IPS-20b (cell line): ENCODE results near the gene NAA10.

Experiments
- H3K27ac ChIP-seq: one replicate; pipeline ENCODE4 v1.5.1; 2013; ENCODE audit warnings: low read length
- H3K27me3 ChIP-seq: 2 replicates; pipeline ENCODE4 v1.6.1; 2013; ENCODE audit warnings: mild to moderate bottlenecking, low read length, inconsistent platforms; ENCODE audit not compliant: insufficient read depth
- H3K36me3 ChIP-seq: 2 replicates; pipeline ENCODE4 v1.6.1; 2013; ENCODE audit warnings: low read depth, mild to moderate bottlenecking, inconsistent platforms, low read length, moderate library complexity; ENCODE audit not compliant: insufficient read depth
- H3K4me1 ChIP-seq: 2 replicates; pipeline ENCODE4 v1.6.1; 2013; ENCODE audit warnings: mild to moderate bottlenecking, control low read depth, inconsistent platforms, low read length, moderate library complexity; ENCODE audit not compliant: insufficient read depth
- H3K4me3 ChIP-seq: 2 replicates; pipeline ENCODE4 v1.5.1; 2013; ENCODE audit warnings: mild to moderate bottlenecking, low read length, inconsistent platforms
- H3K9ac ChIP-seq: 2 replicates; pipeline ENCODE4 v1.6.1; 2013; ENCODE audit warnings: low read depth, mild to moderate bottlenecking, inconsistent platforms, low read length, moderate library complexity
- H3K9me3 ChIP-seq: 2 replicates; pipeline ENCODE4 v1.6.1; 2013; ENCODE audit warnings: mild to moderate bottlenecking, low read depth, low read length, inconsistent platforms; ENCODE audit not compliant: insufficient read depth

Gene NAA10

GRCh38 chrX:153924149-153924861, 10.5 kb downstream of the NAA10 start:
- Histone ChIP-seq H3K27me3 (no peaks in the 10 kb centered on the region; the same call in 1 of the 2 replicates), H3K4me1 (peaks cover 2% of the 10 kb centered on the region; the same call in 1 of the 2 replicates), H3K27ac (no peak overlapping the region)

DNA sequence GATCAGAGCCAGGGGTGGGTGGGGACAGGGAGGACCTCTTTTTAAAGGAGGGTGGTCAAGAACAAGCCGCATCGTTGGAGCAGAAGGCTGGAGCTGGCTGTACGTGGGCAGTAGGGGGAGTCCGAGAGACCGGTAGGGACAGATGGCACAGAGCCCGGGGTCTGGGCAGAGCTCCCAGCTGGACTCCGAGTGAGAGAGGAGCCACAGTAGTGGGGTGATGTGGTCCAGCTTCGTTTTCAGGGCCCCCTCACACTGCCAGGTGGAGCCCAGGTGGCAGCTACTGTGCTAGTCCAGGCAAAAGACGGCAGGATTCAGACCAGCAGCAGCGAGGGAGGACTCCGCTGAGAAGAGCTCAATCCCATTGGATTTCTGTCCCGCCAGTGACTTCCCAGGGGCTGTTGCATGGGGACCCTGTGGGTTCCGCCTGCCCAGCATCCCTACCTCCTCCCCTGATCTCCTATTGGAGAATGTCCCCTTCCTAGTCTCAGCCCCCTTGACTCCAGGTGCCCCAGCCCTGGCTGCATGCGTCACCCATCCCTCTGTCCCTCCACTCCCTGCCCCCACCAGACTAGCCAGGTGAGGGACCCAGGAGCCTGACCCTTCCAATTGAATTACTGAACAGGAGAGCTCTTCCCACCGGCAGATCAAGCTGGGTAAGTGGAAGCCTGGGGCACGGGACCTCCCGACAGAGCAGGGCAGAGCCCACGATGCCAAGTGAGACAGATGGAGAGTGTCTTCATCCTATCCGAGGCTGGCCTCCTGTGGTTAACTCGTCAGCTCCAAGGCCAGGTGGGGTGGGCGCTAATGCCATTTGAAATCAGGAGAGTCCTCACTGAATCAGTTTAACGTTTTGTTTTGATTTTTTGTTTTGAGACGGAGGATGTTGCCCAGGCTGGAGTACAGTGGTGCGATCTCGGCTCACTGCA, 11.6 kb downstream of the NAA10 start:
- Histone ChIP-seq H3K9me3 (no peaks in the 10 kb centered on the region), H3K4me1 (peaks cover 2% of the 10 kb centered on the region; the same call in 1 of the 2 replicates), H3K4me3 (no peak overlapping the region), H3K27me3 (no peaks in the 10 kb centered on the region; the same call in 1 of the 2 replicates), H3K27ac (no peak overlapping the region), H3K9ac (no peak overlapping the region), H3K36me3 (0 out of 2 replicates have a peak, but pooled peaks cover 5% of the 10 kb centered on the region)

More at GRCh38 chrX:153924149-153924861, 10.5 kb downstream of the NAA10 start:
- H3K4me3 ChIP-seq: no peak overlapping the region
- no peak overlapping the region for H3K9ac ChIP-seq
- no peaks in the 10 kb centered on the region for H3K9me3 ChIP-seq
- peaks cover 3% of the 10 kb centered on the region; the same call in 1 of the 2 replicates for H3K36me3 ChIP-seq

- H3K27ac ChIP-seq: no peak overlapping the region
- H3K36me3 ChIP-seq: 0 out of 2 replicates have a peak, but pooled peaks cover 5% of the 10 kb centered on the region
- no peak overlapping the region for H3K4me3 ChIP-seq
- no peaks in the 10 kb centered on the region for H3K9me3 ChIP-seq
- H3K9ac ChIP-seq: no peak overlapping the region
- no peaks in the 10 kb centered on the region; the same call in 1 of the 2 replicates for H3K27me3 ChIP-seq
- H3K4me1 ChIP-seq: peaks cover 2% of the 10 kb centered on the region; the same call in 1 of the 2 replicates
These were observed 13.1 kb downstream of the NAA10 start for GRCh38 chrX:153921511-153922446.

DNA sequence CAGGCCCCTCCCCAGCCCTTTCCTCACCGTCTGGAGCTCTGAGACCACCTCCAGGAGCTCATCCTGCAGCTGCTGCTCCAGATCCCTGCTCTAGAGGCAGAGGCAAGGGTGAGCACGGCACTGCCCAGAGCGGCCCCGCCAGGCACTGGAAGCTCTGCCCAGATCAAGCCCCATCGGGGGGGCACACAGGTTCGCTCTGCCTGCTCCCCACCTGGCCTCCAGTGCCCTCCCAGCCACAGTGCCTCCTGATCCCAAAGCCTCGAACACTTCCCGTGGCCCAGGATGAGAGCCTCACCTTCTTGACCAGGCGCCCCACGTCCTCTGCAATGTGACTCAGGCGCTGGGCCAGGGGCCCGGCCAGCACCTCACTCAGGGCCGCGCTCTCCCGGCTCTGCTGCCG, 13.8 kb downstream of the NAA10 start:
- H3K9ac ChIP-seq: no peak overlapping the region
- H3K4me1 ChIP-seq: 0 out of 2 replicates have a peak, but pooled peaks cover 2% of the 10 kb centered on the region
- H3K9me3 ChIP-seq: no peaks in the 10 kb centered on the region
- H3K27ac ChIP-seq: no peak overlapping the region
- H3K4me3 ChIP-seq: no peak overlapping the region
- H3K27me3 ChIP-seq: no peaks in the 10 kb centered on the region; the same call in 1 of the 2 replicates
- 0 out of 2 replicates have a peak, but pooled peaks cover 5% of the 10 kb centered on the region for H3K36me3 ChIP-seq

DNA sequence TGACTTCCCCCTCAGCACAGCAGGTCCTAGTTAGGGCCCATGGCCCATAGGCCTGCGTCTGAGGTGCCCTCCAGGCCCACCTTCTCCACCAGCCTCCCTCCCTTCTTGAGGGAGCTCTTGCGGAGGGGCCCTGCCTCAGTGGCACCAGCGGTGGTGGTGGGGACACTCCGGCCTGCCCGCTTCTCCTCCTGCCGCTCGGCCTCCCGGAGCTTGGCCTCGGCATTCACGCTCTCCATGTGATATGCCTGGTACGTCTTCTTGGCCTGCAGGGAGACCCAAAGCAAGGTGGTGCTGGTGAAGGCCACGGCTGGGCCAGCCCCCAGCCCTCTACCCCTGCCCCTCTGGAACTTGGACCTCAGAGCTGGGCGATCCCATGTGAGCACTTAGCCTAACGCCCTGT, 14.3 kb downstream of the NAA10 start:
- H3K27ac ChIP-seq: no peak overlapping the region
- H3K9me3 ChIP-seq: no peaks in the 10 kb centered on the region
- H3K36me3 ChIP-seq: 0 out of 2 replicates have a peak, but pooled peaks cover 5% of the 10 kb centered on the region
- H3K9ac ChIP-seq: no peak overlapping the region
- H3K4me1 ChIP-seq: 0 out of 2 replicates have a peak, but pooled peaks cover 2% of the 10 kb centered on the region
- no peaks in the 10 kb centered on the region; the same call in 1 of the 2 replicates for H3K27me3 ChIP-seq
- H3K4me3 ChIP-seq: no peak overlapping the region

DNA sequence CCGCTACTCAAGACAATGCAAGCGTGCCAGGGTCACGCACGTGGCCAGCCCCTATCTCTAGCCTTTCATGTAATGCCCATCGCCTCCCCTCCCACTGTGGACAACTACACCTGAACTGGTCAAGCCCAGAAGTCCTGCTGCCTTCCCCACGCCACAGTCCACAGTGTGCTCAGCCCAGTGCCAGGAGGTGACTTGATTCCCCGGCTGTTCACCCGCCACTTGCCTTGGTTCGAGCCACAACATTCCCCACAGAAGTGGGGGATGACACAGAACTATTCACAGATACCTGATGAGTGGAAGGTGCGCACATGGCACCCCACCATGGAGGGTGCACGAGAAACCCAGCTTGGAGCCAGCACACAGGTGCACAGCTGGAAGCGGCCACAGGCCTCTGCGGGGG, 15.6 kb downstream of the NAA10 start:
- Histone ChIP-seq H3K4me3 (no peak overlapping the region), H3K9ac (no peak overlapping the region), H3K4me1 (no peaks in the 10 kb centered on the region), H3K36me3 (0 out of 2 replicates have a peak, but pooled peaks cover 5% of the 10 kb centered on the region), H3K27me3 (no peaks in the 10 kb centered on the region), H3K9me3 (no peaks in the 10 kb centered on the region), H3K27ac (no peak overlapping the region)

GRCh38 chrX:153917869-153918268, 17.0 kb downstream of the NAA10 start:
- H3K9ac ChIP-seq: no peak overlapping the region
- H3K27me3 ChIP-seq: no peaks in the 10 kb centered on the region
- no peaks in the 10 kb centered on the region for H3K4me1 ChIP-seq
- H3K4me3 ChIP-seq: no peak overlapping the region
- no peak overlapping the region for H3K27ac ChIP-seq
- no peaks in the 10 kb centered on the region for H3K9me3 ChIP-seq
- H3K36me3 ChIP-seq: 0 out of 2 replicates have a peak, but pooled peaks cover 5% of the 10 kb centered on the region

DNA sequence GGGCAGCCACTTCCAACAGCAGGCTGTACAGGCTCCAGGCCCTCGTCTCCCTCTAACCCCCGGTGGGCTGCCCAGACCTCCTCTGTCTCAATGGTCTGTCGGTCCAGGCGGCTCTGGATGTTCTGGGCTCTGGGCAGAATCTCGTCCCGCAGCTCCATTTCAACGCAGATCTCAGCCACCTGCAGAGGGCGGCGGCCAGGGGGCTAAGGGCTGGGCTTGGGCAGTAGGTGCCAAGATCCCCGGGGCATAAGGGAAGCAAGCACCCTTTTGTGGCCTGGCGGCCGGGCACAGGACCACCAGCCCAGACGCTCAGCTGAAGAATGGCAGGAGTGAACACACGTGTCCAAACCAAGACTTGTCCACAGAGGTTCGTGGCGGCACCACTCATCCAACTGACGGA, 21.1 kb downstream of the NAA10 start:
- H3K36me3 ChIP-seq: 0 out of 2 replicates have a peak, but pooled peaks cover 3% of the 10 kb centered on the region
- no peak overlapping the region for H3K9ac ChIP-seq
- no peaks in the 10 kb centered on the region for H3K9me3 ChIP-seq
- no peaks in the 10 kb centered on the region for H3K27me3 ChIP-seq
- H3K27ac ChIP-seq: no peak overlapping the region
- H3K4me3 ChIP-seq: no peak overlapping the region
- no peaks in the 10 kb centered on the region for H3K4me1 ChIP-seq

GRCh38 chrX:153913211-153913610, 21.6 kb downstream of the NAA10 start:
- H3K36me3 ChIP-seq: no peaks in the 10 kb centered on the region

DNA sequence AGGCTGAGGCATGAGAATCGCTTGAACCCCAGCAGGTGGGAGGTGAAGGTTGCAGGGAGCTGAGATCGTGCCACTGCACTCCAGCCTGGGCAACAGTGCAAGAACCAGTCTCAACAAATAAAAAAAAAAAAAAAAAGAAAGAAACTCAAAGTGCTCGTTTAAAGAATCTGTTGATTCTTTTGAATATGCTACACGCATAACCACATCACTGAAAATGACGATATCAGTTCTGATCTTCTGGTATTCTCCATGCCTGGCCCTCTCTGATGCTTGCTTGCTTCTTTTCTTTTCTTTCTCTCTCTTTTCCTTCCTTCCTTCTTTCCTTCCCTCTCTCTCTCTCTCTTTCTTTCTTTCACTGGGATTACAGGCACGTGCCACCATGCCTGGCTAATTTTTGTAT, 23.0 kb downstream of the NAA10 start:
- Histone ChIP-seq H3K27ac (no peak overlapping the region), H3K9ac (no peak overlapping the region), H3K27me3 (no peaks in the 10 kb centered on the region), H3K9me3 (no peaks in the 10 kb centered on the region), H3K4me3 (no peak overlapping the region), H3K36me3 (no peaks in the 10 kb centered on the region), H3K4me1 (no peaks in the 10 kb centered on the region)

More at GRCh38 chrX:153913211-153913610, 21.6 kb downstream of the NAA10 start:
- no peak overlapping the region for H3K27ac ChIP-seq
- H3K9ac ChIP-seq: no peak overlapping the region
- no peaks in the 10 kb centered on the region for H3K4me1 ChIP-seq
- H3K4me3 ChIP-seq: no peak overlapping the region
- no peaks in the 10 kb centered on the region for H3K9me3 ChIP-seq
- no peaks in the 10 kb centered on the region for H3K27me3 ChIP-seq

GRCh38 chrX:153910446-153910845, 24.4 kb downstream of the NAA10 start:
- H3K4me3 ChIP-seq: no peak overlapping the region
- H3K36me3 ChIP-seq: no peaks in the 10 kb centered on the region
- H3K27me3 ChIP-seq: no peaks in the 10 kb centered on the region

More at GRCh38 chrX:153910446-153910845, 24.4 kb downstream of the NAA10 start:
- Histone ChIP-seq H3K4me1 (no peaks in the 10 kb centered on the region), H3K27ac (no peak overlapping the region), H3K9ac (no peak overlapping the region), H3K9me3 (no peaks in the 10 kb centered on the region)
